Ishikawa (cell line): Measurements from ENCODE around the gene GSAP.

Source experiments
- CREB1 ChIP-seq: IDR thresholded peaks from 2 replicates; pipeline ENCODE4 v1.6.1; 2012; ENCODE audit warnings: low read depth
- EP300 ChIP-seq: IDR thresholded peaks from 2 replicates; pipeline ENCODE4 v1.6.1; 2012; ENCODE audit warnings: borderline replicate concordance
- FOXM1 ChIP-seq: IDR thresholded peaks from 2 replicates; pipeline ENCODE4 v1.6.1; 2012; ENCODE audit warnings: low read depth, borderline replicate concordance
- MAX ChIP-seq: IDR thresholded peaks from 2 replicates; pipeline ENCODE4 v1.6.1; 2012
- NFIC ChIP-seq: IDR thresholded peaks from 2 replicates; pipeline ENCODE4 v1.6.1; 2012
- RAD21 ChIP-seq: IDR thresholded peaks from 2 replicates; pipeline ENCODE4 v1.6.1; 2012; ENCODE audit warnings: low read depth
- REST ChIP-seq: IDR thresholded peaks from 2 replicates; pipeline ENCODE4 v1.6.1; 2012; ENCODE audit warnings: low read depth, mild to moderate bottlenecking
- TCF12 ChIP-seq: IDR thresholded peaks from 2 replicates; pipeline ENCODE4 v1.6.1; 2012; ENCODE audit warnings: low read depth
- YY1 ChIP-seq: IDR thresholded peaks from 2 replicates; pipeline ENCODE4 v1.6.1; 2012; ENCODE audit warnings: low read depth

GRCh38 chr7:77409739-77410547, 6.2 kb downstream of the GSAP start:
- TF ChIP-seq REST = no peak
- no peak for TF ChIP-seq TCF12
- no peak for TF ChIP-seq MAX
- no peak for TF ChIP-seq FOXM1
- no peak for TF ChIP-seq RAD21
- TF ChIP-seq EP300 = no peak
- no peak for TF ChIP-seq YY1
- no peak for TF ChIP-seq CREB1
- no peak for TF ChIP-seq NFIC
